Keratinocyte (primary cell): ENCODE measurements around the gene ZC3H18. TPM values are rescaled to one million over a fixed set of nuclear protein-coding genes. Genes with fewer than 3 reads are reported as not detected.

Source experiments
- DNase-seq: peaks from one replicate; pipeline ENCODE4 v3.0.0-alpha.2; 2011; ENCODE audit warnings: low read depth, missing footprints, low spot score
- FAIRE-seq: peaks from 2 replicates; lab custom pipeline; 2011; peaks lifted over from hg19 to GRCh38; lab: Jason Lieb, UNC
- H2AFZ ChIP-seq: 2 replicates; pipeline ENCODE4 v1.6.0; 2012; ENCODE audit warnings: low read length, control low read depth, inconsistent platforms; ENCODE audit not compliant: control insufficient read depth
- H3K27ac ChIP-seq: 2 replicates; pipeline ENCODE4 v1.5.1; 2011; ENCODE audit warnings: low read length; ENCODE audit not compliant: control insufficient read depth, insufficient read depth
- H3K27me3 ChIP-seq: 3 replicates; pipeline ENCODE4 v1.6.0; 2011; ENCODE audit warnings: low read length; ENCODE audit not compliant: control insufficient read depth, insufficient read depth; ENCODE audit errors: extremely low read depth
- H3K36me3 ChIP-seq, 2 experiments: 2 replicates in 1 of 2; 3 replicates in 1 of 2; pipeline ENCODE4 v1.5.1; 2011; ENCODE audit warnings: low read length in 2 of 2, mild to moderate bottlenecking in 1 of 2; ENCODE audit not compliant: control insufficient read depth in 2 of 2, insufficient read depth in 2 of 2; ENCODE audit errors: extremely low read depth in 1 of 2
- H3K4me1 ChIP-seq: 3 replicates; pipeline ENCODE4 v1.5.1; 2011; ENCODE audit warnings: low read length; ENCODE audit not compliant: control insufficient read depth, insufficient read depth; ENCODE audit errors: extremely low read depth
- H3K4me2 ChIP-seq: 3 replicates; pipeline ENCODE4 v1.6.0; 2011; ENCODE audit warnings: low read depth, low read length; ENCODE audit not compliant: control insufficient read depth, insufficient read depth; ENCODE audit errors: extremely low read depth
- H3K4me3 ChIP-seq, 3 experiments: fragments of 200-600 bp in 1 of 3; sonication (generic) in 1 of 3; 2 replicates in 2 of 3; 3 replicates in 1 of 3; pipeline ENCODE4 v1.5.1; 2011 to 2016; ENCODE audit warnings: low read length in 3 of 3, mild to moderate bottlenecking in 3 of 3, control low read depth in 2 of 3, inconsistent platforms in 1 of 3, low read depth in 1 of 3, mixed read lengths in 1 of 3, mixed run types in 1 of 3, moderate library complexity in 1 of 3; ENCODE audit not compliant: control insufficient read depth in 2 of 3, insufficient read depth in 2 of 3; ENCODE audit errors: extremely low read depth in 1 of 3
- H3K79me2 ChIP-seq: 2 replicates; pipeline ENCODE4 v1.6.0; 2012; ENCODE audit warnings: low read length; ENCODE audit not compliant: control insufficient read depth, insufficient read depth
- H3K9ac ChIP-seq: 3 replicates; pipeline ENCODE4 v1.6.0; 2011; ENCODE audit warnings: low read length; ENCODE audit not compliant: control insufficient read depth, insufficient read depth; ENCODE audit errors: extremely low read depth
- H3K9me1 ChIP-seq: 3 replicates; pipeline ENCODE4 v1.6.0; 2011; ENCODE audit warnings: low read length; ENCODE audit not compliant: control insufficient read depth, insufficient read depth; ENCODE audit errors: extremely low read depth
- H3K9me3 ChIP-seq: 2 replicates; pipeline ENCODE4 v1.5.1; 2012; ENCODE audit warnings: low read depth, low read length; ENCODE audit not compliant: control insufficient read depth
- H4K20me1 ChIP-seq: 3 replicates; pipeline ENCODE4 v1.6.0; 2011; ENCODE audit warnings: low read length; ENCODE audit not compliant: control insufficient read depth, insufficient read depth; ENCODE audit errors: extremely low read depth
- EZH2 ChIP-seq: IDR thresholded peaks from one replicate; pipeline ENCODE4 v1.6.1; 2012; ENCODE audit warnings: inconsistent platforms, mild to moderate bottlenecking, low read length, moderate library complexity
- dilution Hi-C: fragments of 300-500 bp; cut with MboI; formaldehyde crosslinking; loops from one replicate; pipeline ENCODE4 v1.7.0; 2020; ENCODE audit warnings: low sequenced_read_pairs; ENCODE audit not compliant: extremely low pct_ligation_motif_present
- polyA plus RNA-seq, 5 experiments: library from polyadenylated mRNA; depleted of rRNA in 3 of 5; stranded (reverse) in 3 of 5; stranded (forward) in 1 of 5; unstranded in 1 of 5; fragments of >200 nt; gene quantifications; 1 replicate in 1 of 5; 2 replicates in 3 of 5; 3 replicates in 1 of 5; pipeline versions ENCODE4 v1.2.1 to v1.2.3, GENCODE V29; 2011 to 2012; ENCODE audit warnings: missing spikeins in 2 of 5, low read depth in 1 of 5, low replicate concordance in 1 of 5
- TF ChIP-seq, protein P1 (sequence below), 3 experiments: IDR thresholded peaks in 1 of 3; conservative IDR thresholded peaks in 1 of 3; optimal IDR thresholded peaks in 1 of 3; 2 replicates in 2 of 3; 3 replicates in 1 of 3; pipeline versions ENCODE3 to v1.5.1; 2011; ENCODE audit warnings: low read length in 3 of 3, mild to moderate bottlenecking in 3 of 3, moderate library complexity in 2 of 3, control low read depth in 1 of 3, inconsistent platforms in 1 of 3; ENCODE audit not compliant: insufficient read depth in 2 of 3; ENCODE audit errors: extremely low read depth in 1 of 3

ZC3H18 gene
- polyA plus RNA-seq, 1 donor (not counting 4 experiments of a cell fraction or from before 2014, with no cell fraction given), result 7.5 TPM

DNA sequence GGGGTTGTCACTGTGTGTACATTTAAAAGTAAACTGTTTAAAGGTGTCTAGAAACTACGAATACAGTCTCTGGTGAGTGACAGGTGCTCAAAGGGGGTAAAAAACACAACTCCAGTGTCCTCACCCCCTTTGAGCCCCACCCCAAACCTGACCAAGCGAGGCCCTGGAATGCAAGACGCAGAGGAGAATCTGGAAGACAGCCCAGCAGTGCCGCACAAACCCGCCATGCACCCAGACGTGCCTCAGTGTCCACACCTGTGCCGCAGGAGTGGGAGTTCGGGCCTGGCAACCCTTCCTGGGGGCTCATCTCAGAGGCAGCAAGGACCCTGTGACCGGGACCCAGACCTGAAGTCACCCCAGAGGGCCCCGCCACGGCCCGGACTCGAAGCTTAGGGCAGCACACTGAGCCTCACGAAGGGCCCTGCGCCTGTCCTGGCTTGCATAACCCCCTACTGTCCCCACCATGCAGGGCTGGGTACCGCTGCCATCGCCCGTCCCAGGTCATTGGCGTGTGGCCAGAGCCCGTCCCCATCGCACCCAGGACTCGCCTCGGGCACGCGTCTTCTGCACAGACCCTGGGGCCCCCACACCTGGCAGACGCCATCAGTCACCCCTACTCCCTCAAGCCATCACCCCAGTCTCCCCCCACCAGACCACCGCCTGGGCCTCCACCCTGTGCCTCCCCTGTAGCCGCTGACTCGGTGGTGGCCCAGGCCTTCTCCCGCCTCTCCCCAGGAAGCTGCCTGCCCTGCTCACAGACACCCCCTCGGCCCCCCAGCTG lies 33.0 kb upstream of the ZC3H18 start:
- FAIRE-seq (no peak), DNase-seq (no peak)
- H2AFZ ChIP-seq, result no peak overlapping the region
- peak overlapping the region; percentile 37 for H3K4me2 ChIP-seq
- H3K27me3 ChIP-seq, result peaks cover 39% of the 10 kb centered on the region
- no peaks in the 10 kb centered on the region for H4K20me1 ChIP-seq
- no peak overlapping the region for H3K4me3 ChIP-seq
- H3K9me3 ChIP-seq, result no peaks in the 10 kb centered on the region
- no peak overlapping the region for H3K9ac ChIP-seq
- dilution Hi-C loops, result no loop called here
- peaks cover 3% of the 10 kb centered on the region for H3K79me2 ChIP-seq
- no peak for TF ChIP-seq EZH2
- TF ChIP-seq, protein P1, sequence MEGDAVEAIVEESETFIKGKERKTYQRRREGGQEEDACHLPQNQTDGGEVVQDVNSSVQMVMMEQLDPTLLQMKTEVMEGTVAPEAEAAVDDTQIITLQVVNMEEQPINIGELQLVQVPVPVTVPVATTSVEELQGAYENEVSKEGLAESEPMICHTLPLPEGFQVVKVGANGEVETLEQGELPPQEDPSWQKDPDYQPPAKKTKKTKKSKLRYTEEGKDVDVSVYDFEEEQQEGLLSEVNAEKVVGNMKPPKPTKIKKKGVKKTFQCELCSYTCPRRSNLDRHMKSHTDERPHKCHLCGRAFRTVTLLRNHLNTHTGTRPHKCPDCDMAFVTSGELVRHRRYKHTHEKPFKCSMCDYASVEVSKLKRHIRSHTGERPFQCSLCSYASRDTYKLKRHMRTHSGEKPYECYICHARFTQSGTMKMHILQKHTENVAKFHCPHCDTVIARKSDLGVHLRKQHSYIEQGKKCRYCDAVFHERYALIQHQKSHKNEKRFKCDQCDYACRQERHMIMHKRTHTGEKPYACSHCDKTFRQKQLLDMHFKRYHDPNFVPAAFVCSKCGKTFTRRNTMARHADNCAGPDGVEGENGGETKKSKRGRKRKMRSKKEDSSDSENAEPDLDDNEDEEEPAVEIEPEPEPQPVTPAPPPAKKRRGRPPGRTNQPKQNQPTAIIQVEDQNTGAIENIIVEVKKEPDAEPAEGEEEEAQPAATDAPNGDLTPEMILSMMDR (optimal IDR thresholded peaks at IDR 0.05 in 1 of 3, IDR thresholded peaks at IDR 0.05 in 1 of 3, conservative IDR thresholded peaks at IDR 0.05 in 1 of 3; ENCODE audit: extremely low read depth in 1 of 3, insufficient read depth in 2 of 3, low read length in 3 of 3), result peak; percentile 24 to 48 (median 27)
- no peaks in the 10 kb centered on the region for H3K36me3 ChIP-seq
- H3K4me1 ChIP-seq, result peaks cover 13% of the 10 kb centered on the region
- H3K27ac ChIP-seq, result no peak overlapping the region
- no peaks in the 10 kb centered on the region for H3K9me1 ChIP-seq

DNA sequence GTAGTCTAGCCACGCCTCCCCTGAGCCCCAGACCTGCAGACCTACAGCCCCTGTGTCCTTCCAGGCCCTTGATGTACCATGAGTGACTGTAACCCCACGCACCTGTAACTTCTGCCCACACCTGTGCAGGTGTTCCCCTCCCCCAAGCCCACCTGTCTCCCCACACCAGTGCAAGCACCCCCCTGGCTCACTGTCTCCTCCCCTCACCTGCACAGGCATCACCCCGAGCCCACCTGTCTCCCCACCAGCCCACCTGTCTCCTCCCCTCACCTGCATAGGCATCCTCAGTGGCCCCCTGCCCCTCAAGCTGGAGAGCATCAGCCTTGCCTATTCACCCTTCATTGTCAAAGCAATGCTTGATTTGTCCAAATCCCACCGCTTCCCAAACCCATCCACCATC lies 32.3 kb upstream of the ZC3H18 start:
- H3K79me2 ChIP-seq, result peaks cover 3% of the 10 kb centered on the region
- dilution Hi-C loops, result no loop called here
- FAIRE-seq, result no peak
- H3K4me3 ChIP-seq, result no peak overlapping the region
- TF ChIP-seq, protein P1 (optimal IDR thresholded peaks at IDR 0.05 in 1 of 3, IDR thresholded peaks at IDR 0.05 in 1 of 3, conservative IDR thresholded peaks at IDR 0.05 in 1 of 3; ENCODE audit: extremely low read depth in 1 of 3, insufficient read depth in 2 of 3, low read length in 3 of 3), result no peak
- no peak for TF ChIP-seq EZH2
- peaks cover 13% of the 10 kb centered on the region for H3K4me1 ChIP-seq
- peaks cover 39% of the 10 kb centered on the region for H3K27me3 ChIP-seq
- H3K36me3 ChIP-seq, result no peaks in the 10 kb centered on the region
- no peaks in the 10 kb centered on the region for H4K20me1 ChIP-seq
- no peaks in the 10 kb centered on the region for H3K9me1 ChIP-seq
- H3K27ac ChIP-seq, result no peak overlapping the region
- H3K4me2 ChIP-seq, result no peak overlapping the region
- no peak overlapping the region for H3K9ac ChIP-seq
- DNase-seq, result no peak
- H3K9me3 ChIP-seq, result peaks cover 3% of the 10 kb centered on the region
- H2AFZ ChIP-seq, result no peak overlapping the region
